ENCODE results near the gene CFH.

- TF ChIP-seq MAX (IDR thresholded peaks at IDR 0.05; ENCODE audit: insufficient read depth, insufficient read length) (no peak), CTCF (IDR thresholded peaks at IDR 0.05; ENCODE audit: extremely low read depth in 1 of 2, insufficient read depth in 1 of 2, low read depth in 1 of 2, low read length in 2 of 2) (no peak), EZH2 (IDR thresholded peaks at IDR 0.05; ENCODE audit: borderline replicate concordance, low read depth, low read length, severe bottlenecking) (no peak)
Observed at GRCh38 chr1:196659471-196659870, 7.6 kb downstream of the CFH start.

All from endothelial cell of umbilical vein (primary cell).